Measurements from ENCODE around the gene CPA5.

Gene CPA5

GRCh38 chr7:130405003-130405402 is 60.4 kb downstream of the CPA5 start:
- TF ChIP-seq, protein P1, sequence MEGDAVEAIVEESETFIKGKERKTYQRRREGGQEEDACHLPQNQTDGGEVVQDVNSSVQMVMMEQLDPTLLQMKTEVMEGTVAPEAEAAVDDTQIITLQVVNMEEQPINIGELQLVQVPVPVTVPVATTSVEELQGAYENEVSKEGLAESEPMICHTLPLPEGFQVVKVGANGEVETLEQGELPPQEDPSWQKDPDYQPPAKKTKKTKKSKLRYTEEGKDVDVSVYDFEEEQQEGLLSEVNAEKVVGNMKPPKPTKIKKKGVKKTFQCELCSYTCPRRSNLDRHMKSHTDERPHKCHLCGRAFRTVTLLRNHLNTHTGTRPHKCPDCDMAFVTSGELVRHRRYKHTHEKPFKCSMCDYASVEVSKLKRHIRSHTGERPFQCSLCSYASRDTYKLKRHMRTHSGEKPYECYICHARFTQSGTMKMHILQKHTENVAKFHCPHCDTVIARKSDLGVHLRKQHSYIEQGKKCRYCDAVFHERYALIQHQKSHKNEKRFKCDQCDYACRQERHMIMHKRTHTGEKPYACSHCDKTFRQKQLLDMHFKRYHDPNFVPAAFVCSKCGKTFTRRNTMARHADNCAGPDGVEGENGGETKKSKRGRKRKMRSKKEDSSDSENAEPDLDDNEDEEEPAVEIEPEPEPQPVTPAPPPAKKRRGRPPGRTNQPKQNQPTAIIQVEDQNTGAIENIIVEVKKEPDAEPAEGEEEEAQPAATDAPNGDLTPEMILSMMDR (IDR thresholded peaks at IDR 0.05; ENCODE audit: control insufficient read depth, extremely low read depth, insufficient read depth) = no peak
- H3K4me3 ChIP-seq (ENCODE audit: low read depth, low read length) = no peak overlapping the region
- DNase-seq (ENCODE audit: low read depth) = no peak

DNA sequence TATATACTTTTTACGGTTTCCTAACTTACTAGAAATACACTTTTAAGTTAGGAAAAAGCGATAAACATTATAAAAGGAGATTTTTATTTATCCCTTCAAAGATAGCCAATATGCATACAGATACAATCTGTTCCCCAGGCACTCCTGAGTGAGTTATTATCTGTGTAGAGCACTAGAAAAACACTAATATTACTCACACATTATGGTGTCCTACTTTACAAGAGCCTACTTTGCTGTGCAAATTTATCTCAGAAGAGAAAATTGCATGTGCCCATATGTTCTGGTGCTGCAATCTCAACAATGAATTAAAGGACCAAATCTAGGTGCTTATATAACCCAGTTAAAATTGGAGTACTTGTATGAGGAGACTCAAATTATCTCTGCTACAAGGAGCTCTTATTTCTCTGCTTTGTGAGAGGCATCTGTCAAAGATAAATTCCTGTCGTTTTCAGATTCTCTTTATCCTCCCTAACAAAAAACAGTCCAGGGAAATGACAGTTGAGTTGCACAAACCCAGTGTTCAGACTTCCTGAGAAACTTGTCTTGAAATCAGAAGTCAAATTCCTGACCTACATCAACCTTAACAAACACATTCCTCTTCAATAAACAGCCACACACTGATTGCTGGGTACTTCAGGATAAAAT is 64.6 kb downstream of the CPA5 start:
- TF ChIP-seq, protein P1 (IDR thresholded peaks at IDR 0.05; ENCODE audit: control insufficient read depth, extremely low read depth, insufficient read depth) = no peak
- no peak for DNase-seq (ENCODE audit: low read depth)
- H3K4me3 ChIP-seq (ENCODE audit: low read depth, low read length) = no peak overlapping the region

DNA sequence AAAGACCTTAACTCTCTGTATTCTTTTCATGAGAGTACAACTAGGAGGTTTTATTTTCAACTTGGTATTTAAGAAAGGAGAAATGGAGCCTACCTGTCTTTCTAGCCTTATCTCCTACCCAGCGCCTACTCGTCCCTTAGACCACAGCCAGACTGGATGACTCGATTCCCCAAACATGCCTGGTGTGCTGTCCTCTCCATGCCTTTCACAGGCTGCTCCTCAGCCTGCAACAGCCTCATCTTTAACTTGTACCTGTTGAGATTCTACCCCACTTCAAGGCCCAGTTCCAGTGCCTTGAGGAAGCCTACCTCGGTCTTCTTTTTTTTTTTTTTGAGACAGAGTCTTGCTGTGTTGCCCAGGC is 65.1 kb downstream of the CPA5 start:
- no peak overlapping the region for H3K4me3 ChIP-seq (ENCODE audit: low read depth, low read length)
- TF ChIP-seq, protein P1 (IDR thresholded peaks at IDR 0.05; ENCODE audit: control insufficient read depth, extremely low read depth, insufficient read depth) = no peak
- no peak for DNase-seq (ENCODE audit: low read depth)

DNA sequence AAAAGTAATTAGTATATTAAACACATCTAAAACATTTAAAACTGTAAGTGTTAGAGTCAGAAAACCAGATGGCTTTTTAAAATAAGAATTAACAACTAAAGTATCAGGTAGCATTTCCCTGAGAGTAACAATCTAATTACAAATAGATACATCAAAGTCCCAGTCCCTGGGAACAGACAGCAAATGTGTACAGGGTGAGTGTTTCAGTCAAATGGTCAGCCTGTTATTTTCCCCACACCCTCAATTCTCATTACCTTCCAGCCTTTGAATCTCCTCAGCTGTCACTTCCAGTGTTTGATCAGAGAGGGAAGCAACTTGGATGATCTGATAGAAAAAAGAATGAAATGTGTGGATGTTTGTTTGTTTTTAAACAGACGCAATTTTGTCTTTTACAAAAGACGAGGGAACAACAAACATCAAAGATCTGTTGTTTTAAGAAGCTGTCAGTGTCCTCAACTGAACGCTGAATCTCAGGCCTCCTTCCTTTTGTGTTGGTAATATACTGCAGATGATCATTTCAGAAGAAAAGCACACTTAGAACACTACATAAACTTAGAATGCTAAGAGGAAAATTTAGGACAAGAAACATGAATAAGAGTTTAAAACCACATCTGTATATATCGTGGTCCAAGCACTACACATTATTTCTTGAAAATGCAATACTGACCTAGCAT is 66.4 kb downstream of the CPA5 start:
- H3K4me3 ChIP-seq (ENCODE audit: low read depth, low read length) = no peak overlapping the region
- TF ChIP-seq, protein P1 (IDR thresholded peaks at IDR 0.05; ENCODE audit: control insufficient read depth, extremely low read depth, insufficient read depth) = no peak
- no peak for DNase-seq (ENCODE audit: low read depth)

GRCh38 chr7:130413201-130413600 is 68.6 kb downstream of the CPA5 start:
- no peak for DNase-seq (ENCODE audit: low read depth)
- H3K4me3 ChIP-seq (ENCODE audit: low read depth, low read length) = no peak overlapping the region
- TF ChIP-seq, protein P1 (IDR thresholded peaks at IDR 0.05; ENCODE audit: control insufficient read depth, extremely low read depth, insufficient read depth) = no peak

GRCh38 chr7:130415006-130415405 is 70.4 kb downstream of the CPA5 start:
- TF ChIP-seq, protein P1 (IDR thresholded peaks at IDR 0.05; ENCODE audit: control insufficient read depth, extremely low read depth, insufficient read depth) = no peak
- DNase-seq (ENCODE audit: low read depth) = no peak
- H3K4me3 ChIP-seq (ENCODE audit: low read depth, low read length) = no peak overlapping the region

GRCh38 chr7:130417213-130417612 is 72.6 kb downstream of the CPA5 start:
- TF ChIP-seq, protein P1 (IDR thresholded peaks at IDR 0.05; ENCODE audit: control insufficient read depth, extremely low read depth, insufficient read depth) = no peak
- H3K4me3 ChIP-seq (ENCODE audit: low read depth, low read length) = no peak overlapping the region
- no peak for DNase-seq (ENCODE audit: low read depth)
